Measurements from ENCODE around the gene PAM.

- TF ChIP-seq REST (IDR thresholded peaks at IDR 0.05), result no peak
- no peak for TF ChIP-seq CTCF (IDR thresholded peaks at IDR 0.05; ENCODE audit: low read depth, low read length, missing input control)
Measured at GRCh38 chr5:102789469-102789868, 34.4 kb downstream of the PAM start.
